CD4-positive, alpha-beta T cell treated with Interleukin-15 for 4 hours (primary cell): ENCODE results near the gene RUNX3.
"Not testable (repeated sequence)": the region's sequence is repeated elsewhere in the genome, so short reads cannot be mapped to it uniquely, and the experiment has no call there.

Experiments used
- DNase-seq: peaks from one replicate; pipeline ENCODE4 v3.0.0-alpha.2; 2020; ENCODE audit warnings: low spot score

The RUNX3 gene

GRCh38 chr1:24912376-24913273, 17.5 kb downstream of the RUNX3 start:
- DNase-seq = no peak

GRCh38 chr1:24911651-24912155, 18.4 kb downstream of the RUNX3 start:
- DNase-seq = no peak

- peak; percentile 89 for DNase-seq
Measured at GRCh38 chr1:24910751-24911650, 19.1 kb downstream of the RUNX3 start.

GRCh38 chr1:24910210-24910609, 19.9 kb downstream of the RUNX3 start:
- no peak for DNase-seq

- DNase-seq = no peak
Measured at GRCh38 chr1:24909388-24909898, 20.6 kb downstream of the RUNX3 start.

GRCh38 chr1:24908591-24909259, 21.4 kb downstream of the RUNX3 start:
- no peak for DNase-seq

GRCh38 chr1:24907587-24908294, 22.3 kb downstream of the RUNX3 start:
- not testable (repeated sequence) for DNase-seq

GRCh38 chr1:24906760-24907490, 23.2 kb downstream of the RUNX3 start:
- no peak for DNase-seq

GRCh38 chr1:24905979-24906720, 23.9 kb downstream of the RUNX3 start:
- DNase-seq = no peak

- DNase-seq = no peak
Measured at GRCh38 chr1:24905355-24905978, 24.6 kb downstream of the RUNX3 start.

- no peak for DNase-seq
Measured at GRCh38 chr1:24904731-24905354, 25.2 kb downstream of the RUNX3 start.

GRCh38 chr1:24903955-24904730, 25.9 kb downstream of the RUNX3 start:
- DNase-seq = no peak

GRCh38 chr1:24903560-24903954, 26.5 kb downstream of the RUNX3 start:
- DNase-seq = no peak

GRCh38 chr1:24903011-24903461, 27.0 kb downstream of the RUNX3 start:
- DNase-seq = no peak

GRCh38 chr1:24902471-24902891, 27.6 kb downstream of the RUNX3 start:
- DNase-seq = no peak

GRCh38 chr1:24901791-24902470, 28.1 kb downstream of the RUNX3 start:
- no peak for DNase-seq
